ENCODE data around the gene APBB3.

APBB3 gene

DNA sequence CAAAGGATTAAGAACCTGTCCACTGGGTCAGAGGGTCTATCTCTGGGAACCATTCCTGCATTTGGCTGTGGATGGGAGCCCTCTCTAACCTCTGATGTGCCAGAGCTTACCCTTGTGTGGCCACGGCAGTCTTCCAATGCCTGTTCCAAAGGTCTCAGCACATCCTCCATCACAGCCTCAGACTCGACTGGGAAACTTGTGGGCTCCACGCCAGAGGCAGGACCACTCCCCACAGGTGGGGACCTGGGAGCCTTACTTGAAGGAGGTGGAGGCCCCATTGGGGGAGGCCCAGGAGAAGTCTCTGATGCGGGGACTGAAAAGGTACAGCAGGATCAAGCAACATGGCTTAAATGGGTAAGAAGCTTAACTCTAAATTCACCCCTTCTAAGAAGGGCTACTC, 12.5 kb downstream of the APBB3 start:
- POLR2A ChIA-PET, result interaction anchor here (0.6 kb wide), 1 partner anchor 151 kb away, joined by 3 read pairs; no protein-coding TSS in a partner anchor
- TF ChIP-seq, protein P1, sequence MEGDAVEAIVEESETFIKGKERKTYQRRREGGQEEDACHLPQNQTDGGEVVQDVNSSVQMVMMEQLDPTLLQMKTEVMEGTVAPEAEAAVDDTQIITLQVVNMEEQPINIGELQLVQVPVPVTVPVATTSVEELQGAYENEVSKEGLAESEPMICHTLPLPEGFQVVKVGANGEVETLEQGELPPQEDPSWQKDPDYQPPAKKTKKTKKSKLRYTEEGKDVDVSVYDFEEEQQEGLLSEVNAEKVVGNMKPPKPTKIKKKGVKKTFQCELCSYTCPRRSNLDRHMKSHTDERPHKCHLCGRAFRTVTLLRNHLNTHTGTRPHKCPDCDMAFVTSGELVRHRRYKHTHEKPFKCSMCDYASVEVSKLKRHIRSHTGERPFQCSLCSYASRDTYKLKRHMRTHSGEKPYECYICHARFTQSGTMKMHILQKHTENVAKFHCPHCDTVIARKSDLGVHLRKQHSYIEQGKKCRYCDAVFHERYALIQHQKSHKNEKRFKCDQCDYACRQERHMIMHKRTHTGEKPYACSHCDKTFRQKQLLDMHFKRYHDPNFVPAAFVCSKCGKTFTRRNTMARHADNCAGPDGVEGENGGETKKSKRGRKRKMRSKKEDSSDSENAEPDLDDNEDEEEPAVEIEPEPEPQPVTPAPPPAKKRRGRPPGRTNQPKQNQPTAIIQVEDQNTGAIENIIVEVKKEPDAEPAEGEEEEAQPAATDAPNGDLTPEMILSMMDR (IDR thresholded peaks at IDR 0.05; ENCODE audit: control extremely low read depth, extremely low read depth, low read depth, missing control alignments), result no peak
- CTCF ChIA-PET, result interaction anchor here (0.9 to 1.9 kb wide), 2 partner anchors 18 to 83 kb away, joined by 3 to 6 read pairs; no protein-coding TSS in a partner anchor
- no peak for DNase-seq (ENCODE audit: extremely low spot score)

- no peak for DNase-seq (ENCODE audit: extremely low spot score)
- TF ChIP-seq, protein P1 (IDR thresholded peaks at IDR 0.05; ENCODE audit: control extremely low read depth, extremely low read depth, low read depth, missing control alignments), result no peak
- CTCF ChIA-PET, result interaction anchor here (1.1 to 1.9 kb wide), 2 partner anchors 85 to 177 kb away, joined by 3 to 6 read pairs; no protein-coding TSS in a partner anchor
- POLR2A ChIA-PET, result no interaction called here
These were observed 14.0 kb downstream of the APBB3 start for GRCh38 chr5:140550147-140551079.

DNA sequence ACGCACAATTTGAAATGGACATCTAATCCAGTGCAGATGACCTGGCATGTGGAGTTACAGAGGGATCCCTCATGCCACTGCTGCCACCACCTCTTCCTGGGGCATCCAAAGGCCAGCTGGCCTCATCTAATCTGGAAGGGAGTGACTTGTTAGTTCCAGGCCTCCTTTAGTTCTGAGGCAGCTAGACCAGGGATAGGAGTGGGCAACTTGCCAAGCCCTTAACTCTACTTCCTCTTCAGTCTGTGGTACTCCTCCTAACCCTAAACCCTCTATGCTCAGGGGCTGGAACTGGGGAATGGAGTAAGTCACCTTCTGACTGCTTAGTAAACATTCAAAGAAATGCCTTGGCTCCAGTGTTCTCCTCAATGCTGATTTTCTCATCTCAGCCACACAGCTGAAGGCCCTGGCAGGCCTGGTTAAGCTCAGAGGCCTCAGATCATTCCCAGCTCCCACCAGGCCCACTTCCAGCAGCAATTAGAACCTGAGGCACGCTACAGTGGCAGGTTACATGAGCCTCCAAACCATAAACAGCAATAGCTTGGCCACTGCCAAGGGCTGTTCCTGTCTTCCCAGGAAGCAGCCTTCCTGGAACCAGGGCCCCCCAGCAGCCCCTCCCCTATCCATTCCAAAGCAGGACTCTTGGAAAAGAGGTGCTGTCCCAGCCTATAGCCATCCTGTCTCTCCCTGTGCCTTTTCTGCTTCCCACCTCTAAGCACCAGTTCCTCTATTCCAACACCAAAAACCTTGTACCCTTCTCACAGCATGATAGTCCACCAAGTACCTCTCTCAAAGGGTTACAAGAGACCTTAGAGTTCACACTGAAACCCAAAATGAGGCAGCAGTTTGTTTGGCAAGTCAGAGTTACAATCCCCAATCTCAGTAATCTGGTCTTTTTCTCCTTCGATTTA, 14.9 kb downstream of the APBB3 start:
- POLR2A ChIA-PET, result interaction anchor here (0.6 to 3.2 kb wide), 3 partner anchors 12 to 1083 kb away, joined by 4 to 18 read pairs (median 9); partner anchors contain the start of genes APBB3 and SLC35A4
- TF ChIP-seq, protein P1 (IDR thresholded peaks at IDR 0.05; ENCODE audit: control extremely low read depth, extremely low read depth, low read depth, missing control alignments), result no peak
- DNase-seq (ENCODE audit: extremely low spot score), result no peak
- CTCF ChIA-PET, result interaction anchor here (1.1 to 2.4 kb wide), 3 partner anchors 10 to 176 kb away, joined by 3 to 15 read pairs (median 4); no protein-coding TSS in a partner anchor

DNA sequence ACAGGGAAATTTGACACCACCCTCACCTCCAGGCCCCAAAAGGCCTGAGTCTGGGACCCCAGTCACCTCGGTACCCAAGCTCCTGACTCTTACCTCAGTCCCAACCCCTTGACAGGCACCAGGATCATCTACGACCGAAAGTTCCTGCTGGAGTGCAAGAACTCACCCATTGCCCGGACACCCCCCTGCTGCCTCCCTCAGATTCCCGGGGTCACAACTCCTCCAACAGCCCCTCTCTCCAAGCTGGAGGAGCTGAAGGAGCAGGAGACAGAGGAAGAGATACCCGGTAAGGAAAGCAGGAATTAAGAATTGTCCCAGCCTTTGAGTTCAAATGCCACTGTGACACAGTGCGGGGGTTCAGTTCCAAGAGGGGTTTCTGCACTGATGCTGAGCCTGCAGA, 15.6 kb downstream of the APBB3 start:
- CTCF ChIA-PET, result interaction anchor here (1.4 to 2.4 kb wide), 7 partner anchors 10 to 147 kb away, joined by 4 to 15 read pairs (median 8); partner anchors contain the start of gene ANKHD1
- no peak for DNase-seq (ENCODE audit: extremely low spot score)
- POLR2A ChIA-PET, result interaction anchor here (0.6 to 3.2 kb wide), 4 partner anchors 13 to 1083 kb away, joined by 3 to 18 read pairs (median 6); partner anchors contain the start of genes APBB3 and SLC35A4
- TF ChIP-seq, protein P1 (IDR thresholded peaks at IDR 0.05; ENCODE audit: control extremely low read depth, extremely low read depth, low read depth, missing control alignments), result no peak

GRCh38 chr5:140548300-140548688, 16.1 kb downstream of the APBB3 start:
- no peak for DNase-seq (ENCODE audit: extremely low spot score)
- TF ChIP-seq, protein P1 (IDR thresholded peaks at IDR 0.05; ENCODE audit: control extremely low read depth, extremely low read depth, low read depth, missing control alignments), result no peak
- POLR2A ChIA-PET, result interaction anchor here (0.8 to 3.2 kb wide), 5 partner anchors 10 to 163 kb away, joined by 3 to 22 read pairs (median 4); partner anchors contain the start of genes APBB3, SLC35A4 and SRA1
- CTCF ChIA-PET, result interaction anchor here (0.9 to 2.5 kb wide), 10 partner anchors 8 to 175 kb away, joined by 3 to 15 read pairs (median 8); partner anchors contain the start of genes ANKHD1 and SRA1

All from GM10248 (cell line).